ENCODE data around the gene TSPAN5.

DNA sequence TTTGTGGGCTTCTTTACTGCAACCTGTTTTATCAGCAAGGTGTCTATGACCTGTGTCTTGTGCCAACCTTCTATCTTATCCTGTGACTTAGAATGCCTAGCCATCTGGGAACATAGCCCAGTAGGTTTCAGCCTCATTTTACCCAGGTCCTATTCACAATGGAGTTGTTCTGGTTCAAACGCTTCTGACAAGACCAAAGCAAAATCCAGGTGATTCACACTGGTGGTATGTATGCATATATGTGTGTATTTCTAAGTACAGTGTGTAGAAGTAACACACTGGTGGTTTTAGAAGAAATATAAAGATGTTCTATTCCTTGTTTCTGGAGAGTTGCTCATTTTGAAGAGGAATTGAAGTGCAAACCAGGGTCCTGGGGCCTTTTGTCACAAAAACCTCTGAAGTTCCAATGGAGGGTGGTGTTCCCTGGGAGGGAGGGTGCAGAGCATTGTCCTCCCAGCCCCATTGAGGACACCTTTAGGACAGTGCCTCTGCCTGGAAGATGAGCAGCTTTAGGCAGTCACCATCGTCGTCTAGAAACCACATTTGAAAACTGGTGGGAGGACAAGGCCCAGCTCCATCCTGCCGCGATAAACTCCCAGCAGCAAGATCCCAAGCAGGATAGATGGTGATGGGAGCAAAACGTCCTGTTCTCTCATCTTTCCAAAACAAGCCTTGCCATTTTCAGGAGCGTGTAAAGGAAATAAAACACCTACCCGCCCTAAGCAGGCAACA is 191.4 kb downstream of the TSPAN5 start:
- TF ChIP-seq, protein P1, sequence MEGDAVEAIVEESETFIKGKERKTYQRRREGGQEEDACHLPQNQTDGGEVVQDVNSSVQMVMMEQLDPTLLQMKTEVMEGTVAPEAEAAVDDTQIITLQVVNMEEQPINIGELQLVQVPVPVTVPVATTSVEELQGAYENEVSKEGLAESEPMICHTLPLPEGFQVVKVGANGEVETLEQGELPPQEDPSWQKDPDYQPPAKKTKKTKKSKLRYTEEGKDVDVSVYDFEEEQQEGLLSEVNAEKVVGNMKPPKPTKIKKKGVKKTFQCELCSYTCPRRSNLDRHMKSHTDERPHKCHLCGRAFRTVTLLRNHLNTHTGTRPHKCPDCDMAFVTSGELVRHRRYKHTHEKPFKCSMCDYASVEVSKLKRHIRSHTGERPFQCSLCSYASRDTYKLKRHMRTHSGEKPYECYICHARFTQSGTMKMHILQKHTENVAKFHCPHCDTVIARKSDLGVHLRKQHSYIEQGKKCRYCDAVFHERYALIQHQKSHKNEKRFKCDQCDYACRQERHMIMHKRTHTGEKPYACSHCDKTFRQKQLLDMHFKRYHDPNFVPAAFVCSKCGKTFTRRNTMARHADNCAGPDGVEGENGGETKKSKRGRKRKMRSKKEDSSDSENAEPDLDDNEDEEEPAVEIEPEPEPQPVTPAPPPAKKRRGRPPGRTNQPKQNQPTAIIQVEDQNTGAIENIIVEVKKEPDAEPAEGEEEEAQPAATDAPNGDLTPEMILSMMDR (conservative IDR thresholded peaks at IDR 0.05; ENCODE audit: low read length) = no peak
- TF ChIP-seq EZH2phosphoT487 (IDR thresholded peaks at IDR 0.05; ENCODE audit: borderline replicate concordance) = no peak
